ENCODE measurements around the gene SDR39U1.

The SDR39U1 gene

DNA sequence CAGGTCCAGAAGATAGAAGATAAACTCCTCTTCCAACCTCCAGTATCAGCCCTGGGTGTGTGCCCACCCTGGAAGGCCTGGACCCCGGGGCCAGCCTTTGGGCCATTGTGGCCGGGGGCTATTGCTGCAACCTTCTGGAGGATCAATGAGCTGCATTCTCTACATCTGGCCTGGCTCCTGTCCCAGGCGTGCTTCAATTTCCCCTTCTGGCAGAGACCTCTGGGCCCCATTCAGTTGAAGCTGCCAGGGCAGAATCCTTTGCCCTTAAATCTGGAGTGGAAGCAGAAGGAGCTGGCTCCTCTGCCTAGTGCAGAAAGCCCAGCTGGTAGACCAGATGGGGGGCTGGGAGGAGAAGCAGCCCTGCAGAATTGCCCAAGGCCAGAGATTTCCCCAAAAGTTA is 33.8 kb downstream of the SDR39U1 start:
- DNase-seq, result no peak

DNA sequence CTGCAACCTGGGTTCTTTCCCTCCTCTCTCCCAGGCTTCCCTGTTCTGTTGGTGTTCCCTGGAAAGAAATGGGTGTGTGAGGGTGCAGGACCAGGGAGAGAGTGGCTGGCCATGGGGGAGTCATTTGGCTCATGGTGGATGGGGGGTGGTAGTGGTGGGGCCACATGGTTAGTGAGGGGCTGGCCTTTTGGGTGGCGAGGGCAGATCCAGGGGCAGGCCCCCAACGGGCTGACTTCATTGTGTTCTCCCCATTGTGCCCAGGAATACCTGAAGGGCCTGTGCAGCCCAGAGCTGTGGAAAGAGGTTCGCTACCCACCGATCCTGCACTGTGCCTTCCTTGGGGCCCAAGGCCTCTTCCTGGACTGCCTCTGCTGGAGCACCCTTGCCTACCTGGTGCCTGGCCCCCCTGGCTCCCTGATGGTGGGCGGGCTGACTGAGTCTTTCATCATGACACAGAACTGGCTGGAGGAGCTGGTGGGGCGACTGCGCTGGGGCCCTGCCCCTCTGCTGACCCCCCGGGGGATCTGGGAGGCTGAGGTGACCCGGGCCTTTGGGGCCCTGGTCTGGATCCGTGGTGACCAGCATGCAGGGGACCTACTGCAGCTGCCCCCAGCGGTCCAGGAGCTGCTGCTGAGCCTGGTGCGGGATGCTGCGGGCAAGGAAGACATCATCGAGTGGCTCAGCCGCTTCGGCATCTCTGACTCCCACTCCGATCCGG is 34.8 kb downstream of the SDR39U1 start:
- no peak for DNase-seq

- DNase-seq, result no peak
These were observed 36.2 kb downstream of the SDR39U1 start for GRCh38 chr14:24406416-24406815.

- DNase-seq, result no peak
These were observed 37.8 kb downstream of the SDR39U1 start for GRCh38 chr14:24404814-24405213.

DNA sequence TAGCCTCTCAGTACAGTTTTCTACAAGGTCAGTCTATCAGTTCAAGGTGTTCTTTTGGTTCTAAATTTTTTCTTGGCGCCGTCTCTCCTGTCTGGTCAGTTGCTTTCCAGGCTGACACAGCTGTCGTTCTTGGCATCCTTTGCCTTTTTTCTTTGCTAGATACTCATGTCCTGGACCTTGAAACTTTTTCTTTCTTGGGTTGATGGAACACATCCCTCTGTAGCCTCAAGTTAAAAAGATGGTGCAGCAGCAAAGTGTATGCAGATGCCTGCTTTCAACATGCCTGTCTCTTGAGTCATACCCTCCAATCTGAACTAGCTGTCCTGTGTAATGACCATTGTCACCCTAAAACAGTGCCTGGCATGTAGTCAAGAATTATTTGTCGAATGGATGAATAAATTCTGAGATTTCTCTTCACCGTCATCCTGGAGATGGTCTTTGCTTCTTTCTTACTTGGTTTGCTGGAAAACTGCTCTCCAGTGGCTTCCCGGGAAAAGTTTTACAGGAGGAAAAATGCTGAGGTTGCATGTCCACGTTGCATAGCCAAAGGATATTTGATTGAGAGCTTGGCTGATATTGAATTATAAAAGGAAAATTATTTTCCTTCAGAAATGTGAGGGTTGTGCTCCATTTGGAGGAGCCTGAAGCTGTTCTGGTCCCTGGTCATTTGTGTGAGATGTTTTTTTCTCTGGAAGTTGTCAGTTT is 39.1 kb downstream of the SDR39U1 start:
- DNase-seq, result no peak

DNA sequence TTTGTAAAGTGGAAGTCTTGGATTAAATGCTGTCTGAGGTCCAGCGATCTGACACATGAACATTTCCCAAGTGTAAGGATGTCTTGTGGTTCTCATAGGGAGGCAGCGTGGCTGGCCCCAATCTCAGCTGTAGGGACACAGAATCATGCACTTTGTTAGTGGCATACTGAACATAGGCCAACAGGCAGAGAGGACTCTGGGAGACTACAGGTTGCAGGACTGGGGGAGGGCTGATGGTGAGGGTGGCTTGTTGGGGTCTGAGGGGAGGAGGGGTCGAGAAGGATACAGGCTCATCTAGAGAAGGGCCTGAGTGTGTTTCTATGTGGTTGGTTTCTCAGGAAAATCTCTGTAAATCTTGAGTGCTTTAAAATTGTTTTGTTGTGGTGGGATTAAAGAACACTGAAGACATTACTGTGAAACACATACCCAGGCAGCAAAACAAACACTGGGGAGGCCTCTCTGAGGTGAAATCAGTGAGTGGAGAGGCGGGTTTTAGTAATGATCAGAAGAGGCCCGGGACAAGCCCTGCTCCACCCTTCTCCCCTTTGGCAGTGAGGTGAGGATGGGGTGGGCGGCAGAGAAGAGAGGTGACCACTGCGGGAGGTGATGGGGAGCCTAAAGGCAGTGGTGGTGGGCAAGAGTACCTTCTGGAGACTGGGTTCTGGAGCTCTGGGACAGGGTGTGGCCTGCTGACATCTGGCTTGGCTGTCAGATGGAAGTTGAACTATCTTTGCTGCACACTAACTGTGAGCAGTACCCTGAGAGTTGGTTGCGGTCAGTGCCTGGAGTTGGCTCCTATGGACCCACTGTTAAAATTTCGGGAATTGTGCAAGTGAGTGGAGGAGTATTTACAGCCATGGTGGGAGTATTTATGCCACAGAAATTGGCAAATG is 40.5 kb downstream of the SDR39U1 start:
- no peak for DNase-seq

DNA sequence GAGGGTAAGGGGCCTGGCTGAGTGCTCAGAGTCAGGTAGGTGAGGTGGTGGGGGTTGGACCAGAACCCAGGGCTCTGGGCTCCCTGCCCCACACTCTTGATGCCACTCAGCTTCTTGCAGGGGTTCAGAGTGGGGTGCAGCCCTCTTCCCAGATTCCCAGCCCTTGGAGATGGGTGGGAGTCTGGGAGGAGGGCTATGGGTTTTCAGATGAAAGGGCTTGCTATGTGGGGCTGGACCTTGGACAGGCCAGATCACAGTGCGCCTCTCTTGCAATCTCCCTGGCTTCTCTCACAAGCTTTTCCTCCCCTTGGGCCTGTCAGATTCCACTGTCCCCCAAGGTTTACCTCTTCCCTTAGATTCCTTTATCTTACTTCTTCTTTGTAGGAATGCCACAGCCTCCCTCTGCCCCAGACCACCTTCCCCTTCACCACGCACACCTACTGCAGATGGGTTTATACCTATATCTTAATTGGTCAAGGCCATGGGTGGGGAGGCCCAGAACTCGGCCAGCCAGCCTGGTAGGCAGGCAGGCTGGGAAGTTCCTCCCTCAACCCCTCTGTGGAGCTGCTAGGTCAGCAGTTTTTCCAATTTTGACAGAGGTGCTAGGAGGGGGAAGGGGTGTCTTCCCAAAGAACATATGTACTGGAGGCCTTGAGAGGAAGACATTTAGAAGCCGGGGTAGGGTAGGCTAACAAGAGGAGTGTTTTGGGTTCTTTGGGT is 42.4 kb downstream of the SDR39U1 start:
- DNase-seq, result no peak

- no peak for DNase-seq
These were observed 43.1 kb downstream of the SDR39U1 start for GRCh38 chr14:24399447-24399822.

GRCh38 chr14:24398653-24399446 is 43.7 kb downstream of the SDR39U1 start, which contains the start of gene NYNRIN:
Gene NYNRIN, plus strand, starts transcription at chr14:24399003. Its CDS starts 244 bp downstream, at chr14:24399247.
- no peak for DNase-seq

DNA sequence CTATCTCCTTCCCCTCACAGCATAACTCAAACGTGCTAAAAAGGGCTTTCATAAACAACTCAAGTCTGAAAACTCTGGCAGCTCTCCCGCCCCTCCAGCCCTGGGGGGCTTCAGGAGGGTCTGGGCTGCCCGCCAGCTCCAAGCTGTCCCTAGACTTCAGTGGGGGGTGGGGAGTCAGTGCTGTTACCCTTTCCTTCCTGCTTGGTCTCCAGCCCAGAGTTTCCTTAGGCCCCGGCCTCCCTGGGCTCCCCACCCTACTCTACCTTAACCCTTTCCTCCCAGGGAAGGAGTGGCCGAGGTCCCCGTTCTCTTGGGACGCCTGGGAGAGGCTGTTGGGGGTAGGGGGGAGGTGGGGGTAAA is 44.3 kb downstream of the SDR39U1 start:
- DNase-seq, result no peak

DNA sequence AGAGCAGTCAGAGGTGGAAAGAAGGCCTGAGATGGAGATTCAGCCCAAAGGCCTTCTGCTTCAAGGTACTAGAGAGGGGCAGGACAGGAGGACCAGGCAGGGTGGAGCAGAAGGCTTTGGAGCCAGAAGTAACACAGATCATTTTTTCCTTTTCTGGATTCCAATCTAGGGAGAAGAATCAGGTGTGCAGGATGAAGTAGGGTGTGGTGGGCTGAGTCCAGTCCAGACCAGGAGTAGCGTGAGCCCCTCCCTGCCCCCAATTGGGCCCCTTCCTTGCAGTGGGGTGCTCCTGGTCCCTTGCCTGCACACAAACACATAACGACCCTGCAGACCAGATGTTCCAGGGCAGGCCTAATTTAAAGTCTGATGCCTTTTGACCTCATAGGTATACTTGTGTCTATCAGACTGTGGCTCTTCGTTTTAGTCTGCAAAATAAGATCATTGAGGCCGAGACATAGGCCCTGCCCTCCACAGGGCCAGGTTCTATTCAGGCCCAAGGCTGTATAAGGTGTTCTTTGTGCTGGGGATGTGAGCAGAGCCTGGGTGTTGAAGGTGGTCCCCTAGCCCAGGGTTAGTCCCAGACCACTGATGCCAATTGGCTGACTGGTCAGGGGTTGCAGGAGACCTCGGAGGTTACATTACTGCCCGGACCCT is 44.8 kb downstream of the SDR39U1 start:
- DNase-seq, result no peak

DNA sequence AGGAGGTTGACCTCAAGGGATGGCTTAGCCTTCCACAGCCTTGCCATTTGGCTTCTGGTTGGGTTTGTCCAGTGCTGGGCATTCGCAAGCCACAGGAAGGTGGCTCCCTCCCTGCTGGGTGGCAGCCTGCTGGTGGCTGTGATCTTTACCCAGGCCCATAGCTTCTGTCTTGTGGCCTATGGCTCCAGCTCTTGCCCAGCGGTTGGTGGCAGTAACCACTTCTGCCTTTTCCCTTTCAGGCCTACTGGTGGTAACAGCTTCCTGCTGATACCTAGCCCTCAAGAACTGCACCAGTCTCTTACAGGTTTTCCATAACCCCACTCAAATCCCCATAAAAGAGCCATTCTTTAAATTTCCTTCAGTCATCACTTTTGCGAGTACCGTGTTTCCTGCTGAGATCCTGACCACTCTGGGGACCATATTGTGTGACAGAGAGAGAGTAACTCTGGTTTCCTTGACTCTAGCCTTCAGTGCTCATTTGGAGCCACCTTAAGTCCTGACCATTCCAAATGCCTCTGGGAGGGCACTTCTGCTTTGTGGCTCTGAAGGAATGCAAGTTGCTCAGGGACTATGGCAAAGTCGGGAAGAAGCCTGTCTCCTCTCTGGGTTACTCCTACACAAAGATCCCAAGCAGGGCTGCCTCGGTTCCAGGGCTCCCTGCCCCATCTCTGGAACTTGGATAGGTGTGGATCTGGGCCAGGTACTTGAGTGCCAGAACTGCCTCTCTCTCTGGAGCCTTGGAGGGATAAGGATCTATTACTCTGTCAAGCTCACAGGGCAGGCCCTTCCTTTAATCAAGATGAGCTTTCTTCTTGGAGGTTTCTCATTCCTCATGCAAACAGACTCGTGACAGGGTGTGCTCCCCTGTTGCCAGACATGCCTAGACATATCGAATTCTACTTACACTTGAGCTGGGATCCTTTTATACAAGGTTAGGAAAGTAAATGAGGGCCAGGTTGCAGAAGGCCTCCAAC is 46.7 kb downstream of the SDR39U1 start:
- DNase-seq, result no peak

GRCh38 chr14:24394275-24394674 is 48.3 kb downstream of the SDR39U1 start:
- DNase-seq, result no peak

DNA sequence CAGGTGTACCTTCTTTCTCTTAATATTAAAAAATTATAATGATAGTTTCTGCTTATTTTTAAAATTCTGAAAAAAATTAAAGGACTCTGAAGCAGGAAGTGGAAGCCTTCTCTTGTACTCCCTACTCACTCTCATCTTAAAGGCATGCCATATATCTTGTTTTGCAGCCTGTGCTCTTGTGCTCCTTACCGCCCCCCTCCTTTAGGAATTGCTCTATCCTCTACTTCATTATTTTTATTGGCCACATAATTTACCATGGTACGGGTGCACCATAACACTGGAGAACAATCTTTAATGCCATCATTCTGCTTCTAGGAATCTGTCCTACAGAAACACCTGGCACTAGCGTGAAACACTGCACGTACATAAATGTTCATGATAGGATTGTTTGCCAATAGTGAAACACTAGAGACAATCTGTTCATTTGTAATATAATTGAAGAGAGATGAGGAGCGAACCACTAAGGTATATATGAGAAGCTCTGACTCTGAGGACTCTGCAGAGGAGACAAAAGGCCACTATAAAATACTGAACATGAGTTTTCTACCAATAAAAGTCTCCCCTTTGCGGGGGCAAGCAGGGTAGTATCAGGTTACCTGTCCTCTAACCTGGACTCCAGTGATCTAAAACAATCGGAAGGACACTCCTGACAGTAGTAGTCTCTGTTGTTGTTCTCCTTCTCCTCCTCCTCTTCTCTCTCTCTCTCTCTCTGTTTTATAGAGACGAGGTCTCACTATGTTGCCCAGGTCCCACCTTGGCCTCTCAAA is 50.1 kb downstream of the SDR39U1 start:
- DNase-seq, result no peak

DNA sequence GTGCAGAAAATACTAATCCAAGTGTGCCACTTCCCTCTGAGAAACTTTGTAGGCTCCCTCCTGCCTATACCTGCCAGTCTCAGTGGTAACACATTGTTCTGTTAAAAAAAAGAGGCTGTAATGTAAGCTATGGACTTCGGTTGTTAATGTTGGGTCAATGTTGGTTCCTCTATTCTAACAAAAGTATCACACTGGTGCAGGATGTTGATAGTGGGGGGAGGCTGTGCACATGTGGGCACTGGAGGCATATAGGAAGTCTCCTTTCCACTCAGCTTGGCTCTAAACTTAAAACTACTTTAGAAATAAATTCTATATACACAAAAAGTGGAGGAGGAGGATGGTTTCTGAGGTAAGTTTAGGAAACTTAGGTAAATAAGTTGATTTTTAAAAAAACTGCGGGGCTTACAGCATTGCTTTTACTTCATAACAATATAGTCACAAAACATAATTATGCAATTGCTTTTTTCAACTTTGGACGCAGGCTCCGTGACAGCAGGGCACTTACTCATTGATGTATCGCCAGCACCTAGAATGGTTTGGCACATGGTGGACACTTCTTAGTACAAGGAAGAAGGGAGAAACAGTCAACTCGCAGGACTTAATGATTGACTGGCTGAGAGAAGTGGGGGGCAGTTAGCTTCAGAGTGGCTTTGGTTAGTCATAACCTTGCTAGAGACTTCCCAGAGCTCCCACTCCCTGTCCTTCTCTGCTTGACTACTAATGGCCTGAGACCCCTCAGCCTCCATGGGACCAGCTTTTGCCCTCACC is 51.7 kb downstream of the SDR39U1 start:
- DNase-seq, result no peak

Measured in cortex of kidney (tissue), 1 donor.